ENCODE measurements around the gene RBM39. TPM values are rescaled to one million over a fixed set of nuclear protein-coding genes. Genes with fewer than 3 reads are reported as not detected.

RBM39 gene
- total and polyA plus RNA-seq, 2 of the 13 experiments (the other 11 are each of a cell fraction or from before 2014, with no cell fraction given), result 788 to 920 TPM

DNA sequence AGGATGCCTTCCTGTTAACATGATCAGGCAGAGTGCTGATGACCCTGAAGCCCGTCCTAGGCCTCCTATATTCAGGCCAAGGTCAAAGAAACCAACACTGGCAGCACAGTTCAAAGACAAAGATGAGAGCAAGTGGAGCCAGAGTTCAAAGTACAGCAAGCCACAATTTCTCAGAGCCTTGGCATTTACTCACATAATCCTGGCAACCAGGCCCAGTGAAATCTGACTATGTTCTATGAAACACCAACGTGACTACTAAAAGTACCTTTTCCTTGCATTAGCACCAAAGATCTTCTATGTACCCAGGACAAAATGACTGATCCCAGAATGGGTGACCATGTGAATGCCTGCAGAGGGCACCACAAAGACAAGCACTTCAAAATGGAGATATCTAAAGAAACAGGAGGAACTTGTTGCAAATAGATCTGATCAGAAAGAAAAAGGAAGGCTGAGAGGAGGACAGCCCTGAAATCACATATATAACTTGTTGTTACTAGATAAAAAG lies 46.8 kb downstream of the RBM39 start (continued):
- peak; percentile 75; the same call in 1 of the 2 replicates for TF ChIP-seq ZNF878 (CRISPR knock-in tag; IDR thresholded peaks at IDR 0.05)
- TF ChIP-seq JARID2 (CRISPR knock-in tag; IDR thresholded peaks at IDR 0.05; ENCODE audit: insufficient replicate concordance), result no peak
- TF ChIP-seq, protein P1, sequence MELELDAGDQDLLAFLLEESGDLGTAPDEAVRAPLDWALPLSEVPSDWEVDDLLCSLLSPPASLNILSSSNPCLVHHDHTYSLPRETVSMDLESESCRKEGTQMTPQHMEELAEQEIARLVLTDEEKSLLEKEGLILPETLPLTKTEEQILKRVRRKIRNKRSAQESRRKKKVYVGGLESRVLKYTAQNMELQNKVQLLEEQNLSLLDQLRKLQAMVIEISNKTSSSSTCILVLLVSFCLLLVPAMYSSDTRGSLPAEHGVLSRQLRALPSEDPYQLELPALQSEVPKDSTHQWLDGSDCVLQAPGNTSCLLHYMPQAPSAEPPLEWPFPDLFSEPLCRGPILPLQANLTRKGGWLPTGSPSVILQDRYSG (CRISPR knock-in tag; IDR thresholded peaks at IDR 0.05), result no peak
- TF ChIP-seq KDM6A (CRISPR knock-in tag; IDR thresholded peaks at IDR 0.05; ENCODE audit: low read depth), result peak; percentile 77; the same call in 1 of the 2 replicates
- TF ChIP-seq, protein P2, sequence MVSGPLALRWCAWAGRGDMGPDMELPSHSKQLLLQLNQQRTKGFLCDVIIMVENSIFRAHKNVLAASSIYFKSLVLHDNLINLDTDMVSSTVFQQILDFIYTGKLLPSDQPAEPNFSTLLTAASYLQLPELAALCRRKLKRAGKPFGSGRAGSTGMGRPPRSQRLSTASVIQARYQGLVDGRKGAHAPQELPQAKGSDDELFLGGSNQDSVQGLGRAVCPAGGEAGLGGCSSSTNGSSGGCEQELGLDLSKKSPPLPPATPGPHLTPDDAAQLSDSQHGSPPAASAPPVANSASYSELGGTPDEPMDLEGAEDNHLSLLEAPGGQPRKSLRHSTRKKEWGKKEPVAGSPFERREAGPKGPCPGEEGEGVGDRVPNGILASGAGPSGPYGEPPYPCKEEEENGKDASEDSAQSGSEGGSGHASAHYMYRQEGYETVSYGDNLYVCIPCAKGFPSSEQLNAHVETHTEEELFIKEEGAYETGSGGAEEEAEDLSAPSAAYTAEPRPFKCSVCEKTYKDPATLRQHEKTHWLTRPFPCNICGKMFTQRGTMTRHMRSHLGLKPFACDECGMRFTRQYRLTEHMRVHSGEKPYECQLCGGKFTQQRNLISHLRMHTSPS (CRISPR knock-in tag; IDR thresholded peaks at IDR 0.05; ENCODE audit: low read depth), result peak; percentile 30; the same call in 1 of the 2 replicates
- TF ChIP-seq POGZ (CRISPR knock-in tag; IDR thresholded peaks at IDR 0.05), result peak; percentile 61; the same call in 1 of the 2 replicates
- no peak for TF ChIP-seq GABPA (IDR thresholded peaks at IDR 0.05; ENCODE audit: low read depth, low read length)
- peak; percentile 52 for TF ChIP-seq GABPA (CRISPR knock-in tag; IDR thresholded peaks at IDR 0.05; ENCODE audit: low read depth)
- TF ChIP-seq, protein P3, sequence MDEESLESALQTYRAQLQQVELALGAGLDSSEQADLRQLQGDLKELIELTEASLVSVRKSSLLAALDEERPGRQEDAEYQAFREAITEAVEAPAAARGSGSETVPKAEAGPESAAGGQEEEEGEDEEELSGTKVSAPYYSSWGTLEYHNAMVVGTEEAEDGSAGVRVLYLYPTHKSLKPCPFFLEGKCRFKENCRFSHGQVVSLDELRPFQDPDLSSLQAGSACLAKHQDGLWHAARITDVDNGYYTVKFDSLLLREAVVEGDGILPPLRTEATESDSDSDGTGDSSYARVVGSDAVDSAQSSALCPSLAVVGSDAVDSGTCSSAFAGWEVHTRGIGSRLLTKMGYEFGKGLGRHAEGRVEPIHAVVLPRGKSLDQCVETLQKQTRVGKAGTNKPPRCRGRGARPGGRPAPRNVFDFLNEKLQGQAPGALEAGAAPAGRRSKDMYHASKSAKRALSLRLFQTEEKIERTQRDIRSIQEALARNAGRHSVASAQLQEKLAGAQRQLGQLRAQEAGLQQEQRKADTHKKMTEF (CRISPR knock-in tag; IDR thresholded peaks at IDR 0.05), result peak; percentile 79
- TF ChIP-seq SMARCC2 (IDR thresholded peaks at IDR 0.05), result no peak
- peak; percentile 45; the same call in 1 of the 2 replicates for TF ChIP-seq MTA1 (CRISPR knock-in tag; IDR thresholded peaks at IDR 0.05; ENCODE audit: borderline replicate concordance)
- TF ChIP-seq ZNF510 (CRISPR knock-in tag; IDR thresholded peaks at IDR 0.05; ENCODE audit: low read depth), result 0 out of 2 replicates have a peak, but pooled peaks have one; percentile 51
- TF ChIP-seq ZNF501 (CRISPR knock-in tag; IDR thresholded peaks at IDR 0.05), result no peak
- peak; percentile 63 for TF ChIP-seq SAP130 (CRISPR knock-in tag; IDR thresholded peaks at IDR 0.05; ENCODE audit: low read depth)
- TF ChIP-seq NCOA2 (CRISPR knock-in tag; IDR thresholded peaks at IDR 0.05), result peak; percentile 72; the same call in 1 of the 2 replicates
- TF ChIP-seq, protein P4, sequence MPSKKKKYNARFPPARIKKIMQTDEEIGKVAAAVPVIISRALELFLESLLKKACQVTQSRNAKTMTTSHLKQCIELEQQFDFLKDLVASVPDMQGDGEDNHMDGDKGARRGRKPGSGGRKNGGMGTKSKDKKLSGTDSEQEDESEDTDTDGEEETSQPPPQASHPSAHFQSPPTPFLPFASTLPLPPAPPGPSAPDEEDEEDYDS (CRISPR knock-in tag; IDR thresholded peaks at IDR 0.05), result 0 out of 2 replicates have a peak, but pooled peaks have one; percentile 4
- TF ChIP-seq HDAC2 (CRISPR knock-in tag; IDR thresholded peaks at IDR 0.05), result peak; percentile 51
- TF ChIP-seq, protein P5, sequence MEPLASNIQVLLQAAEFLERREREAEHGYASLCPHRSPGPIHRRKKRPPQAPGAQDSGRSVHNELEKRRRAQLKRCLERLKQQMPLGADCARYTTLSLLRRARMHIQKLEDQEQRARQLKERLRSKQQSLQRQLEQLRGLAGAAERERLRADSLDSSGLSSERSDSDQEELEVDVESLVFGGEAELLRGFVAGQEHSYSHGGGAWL (CRISPR knock-in tag; IDR thresholded peaks at IDR 0.05), result no peak
- no peak for TF ChIP-seq ZSCAN20 (CRISPR knock-in tag; IDR thresholded peaks at IDR 0.05; ENCODE audit: borderline replicate concordance)
- TF ChIP-seq ZNF724P (CRISPR knock-in tag; IDR thresholded peaks at IDR 0.05; ENCODE audit: borderline replicate concordance), result 0 out of 2 replicates have a peak, but pooled peaks have one; percentile 59
- TF ChIP-seq ZNF607 (CRISPR knock-in tag; IDR thresholded peaks at IDR 0.05; ENCODE audit: borderline replicate concordance), result no peak
- TF ChIP-seq FOXC1 (CRISPR knock-in tag; IDR thresholded peaks at IDR 0.05; ENCODE audit: borderline replicate concordance), result peak; percentile 54; the same call in 1 of the 2 replicates
- TF ChIP-seq ZNF264 (CRISPR knock-in tag; IDR thresholded peaks at IDR 0.05), result 0 out of 2 replicates have a peak, but pooled peaks have one; percentile 68
- peak; percentile 84 for TF ChIP-seq SALL1 (CRISPR knock-in tag; IDR thresholded peaks at IDR 0.05)
- no peak for TF ChIP-seq CHD4 (IDR thresholded peaks at IDR 0.05; ENCODE audit: borderline replicate concordance, low read length)
- TF ChIP-seq SRY (CRISPR knock-in tag; IDR thresholded peaks at IDR 0.05), result no peak
- peak; percentile 25; the same call in 1 of the 2 replicates for TF ChIP-seq ZMYM4 (CRISPR knock-in tag; IDR thresholded peaks at IDR 0.05)
- TF ChIP-seq ZNF205 (CRISPR knock-in tag; IDR thresholded peaks at IDR 0.05), result peak; percentile 31; the same call in 1 of the 2 replicates
